ENCODE data around the gene ASCL5.
"Not testable (repeated sequence)": the region's sequence is repeated elsewhere in the genome, so short reads cannot be mapped to it uniquely, and the experiment has no call there.

Gene ASCL5, protein sequence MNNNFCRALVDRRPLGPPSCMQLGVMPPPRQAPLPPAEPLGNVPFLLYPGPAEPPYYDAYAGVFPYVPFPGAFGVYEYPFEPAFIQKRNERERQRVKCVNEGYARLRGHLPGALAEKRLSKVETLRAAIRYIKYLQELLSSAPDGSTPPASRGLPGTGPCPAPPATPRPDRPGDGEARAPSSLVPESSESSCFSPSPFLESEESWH

DNA sequence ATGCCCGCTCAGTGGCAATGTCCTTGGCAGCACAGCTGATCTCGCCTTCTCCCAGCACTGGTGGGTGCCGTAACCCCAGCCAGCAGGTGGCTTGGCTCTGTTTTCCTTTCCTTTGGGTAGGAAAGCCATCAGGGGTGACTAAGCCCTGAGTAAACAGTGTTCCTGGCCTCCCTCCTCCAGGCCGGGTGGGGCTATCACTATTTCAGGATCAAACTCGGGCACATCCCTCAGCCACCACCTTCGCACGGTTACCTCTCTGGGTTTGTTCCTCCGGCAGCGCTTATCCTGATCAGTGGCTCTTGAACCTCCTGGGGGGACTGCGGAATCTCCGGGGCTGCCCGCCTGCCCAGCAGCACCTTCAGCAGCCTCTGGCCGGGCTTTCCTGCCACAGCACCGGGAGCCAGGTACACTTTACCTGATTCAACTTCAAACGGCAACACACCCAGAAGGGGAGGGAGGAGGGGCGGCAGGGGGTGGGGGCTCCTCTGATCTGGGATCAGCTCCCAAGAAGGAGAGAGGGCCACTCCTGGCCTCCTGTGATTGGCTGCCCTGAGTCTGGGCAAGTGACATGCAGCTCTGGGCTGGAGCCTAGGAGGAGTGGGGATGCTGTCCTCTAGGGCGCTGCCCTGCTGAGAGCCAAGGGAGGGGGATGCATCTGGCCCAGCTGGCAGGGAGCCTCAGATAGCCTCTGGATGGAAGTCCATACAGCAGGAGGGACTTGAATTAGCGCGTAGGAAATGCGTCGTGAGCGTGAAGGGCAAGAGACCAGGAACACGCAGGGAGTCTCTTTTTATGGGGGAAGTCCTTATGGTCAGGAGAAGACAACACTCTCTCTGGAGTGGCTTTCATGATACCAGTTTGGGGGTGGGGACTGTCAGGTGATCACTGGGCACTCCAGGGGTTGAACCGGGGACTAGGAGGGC, at the start of gene ASCL5:
Gene ASCL5, minus strand, starts transcription at position 353 of the 923 bp plus-strand sequence. CDS start 11,812 bp downstream, outside the sequence.
- no peak for DNase-seq (ENCODE audit: low spot score)

GRCh38 chr1:201175820-201176500, 49.0 kb upstream of the ASCL5 start:
- no peak for DNase-seq (ENCODE audit: low spot score)

DNA sequence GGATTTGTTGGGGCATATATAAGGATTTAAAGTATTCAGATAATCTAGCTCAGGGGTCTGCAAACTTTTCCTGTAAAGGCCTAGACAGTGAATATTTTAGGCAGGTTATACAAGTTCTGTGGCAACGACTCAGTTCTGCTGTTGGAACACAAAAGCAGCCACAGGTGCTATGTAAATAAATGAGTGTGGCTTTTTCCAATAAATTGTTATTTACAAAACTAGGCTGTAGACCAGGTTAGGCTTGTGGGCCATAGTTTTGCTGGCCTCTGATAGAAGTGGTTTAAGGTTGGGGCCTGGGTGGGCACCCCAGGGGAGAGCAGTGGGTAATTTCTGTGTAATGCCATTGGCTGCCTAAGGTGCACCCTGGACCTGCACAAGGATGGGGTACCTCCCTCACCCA, 46.8 kb upstream of the ASCL5 start:
- DNase-seq (ENCODE audit: low spot score), result no peak

GRCh38 chr1:201172999-201173610, 46.1 kb upstream of the ASCL5 start:
- DNase-seq (ENCODE audit: low spot score), result no peak

DNA sequence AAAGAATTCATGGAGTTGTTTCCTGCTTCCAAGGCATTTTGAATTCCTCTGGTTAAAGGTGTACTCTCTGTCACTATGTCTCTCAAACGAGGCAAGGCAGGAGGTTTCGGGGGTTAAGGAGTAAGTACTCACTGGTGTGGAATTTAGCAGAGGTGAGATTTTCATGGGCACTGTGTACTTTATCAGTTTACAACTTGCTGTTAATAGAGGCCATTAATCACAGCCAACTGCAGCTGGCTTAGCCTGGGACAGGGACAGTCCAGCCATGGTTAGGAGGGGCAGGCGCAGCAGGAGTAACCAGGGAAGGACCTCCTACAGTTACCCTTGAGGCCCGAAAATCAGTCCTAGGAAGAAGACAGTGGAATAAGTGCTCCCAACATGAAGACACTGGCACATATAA, 45.3 kb upstream of the ASCL5 start:
- DNase-seq (ENCODE audit: low spot score), result no peak

DNA sequence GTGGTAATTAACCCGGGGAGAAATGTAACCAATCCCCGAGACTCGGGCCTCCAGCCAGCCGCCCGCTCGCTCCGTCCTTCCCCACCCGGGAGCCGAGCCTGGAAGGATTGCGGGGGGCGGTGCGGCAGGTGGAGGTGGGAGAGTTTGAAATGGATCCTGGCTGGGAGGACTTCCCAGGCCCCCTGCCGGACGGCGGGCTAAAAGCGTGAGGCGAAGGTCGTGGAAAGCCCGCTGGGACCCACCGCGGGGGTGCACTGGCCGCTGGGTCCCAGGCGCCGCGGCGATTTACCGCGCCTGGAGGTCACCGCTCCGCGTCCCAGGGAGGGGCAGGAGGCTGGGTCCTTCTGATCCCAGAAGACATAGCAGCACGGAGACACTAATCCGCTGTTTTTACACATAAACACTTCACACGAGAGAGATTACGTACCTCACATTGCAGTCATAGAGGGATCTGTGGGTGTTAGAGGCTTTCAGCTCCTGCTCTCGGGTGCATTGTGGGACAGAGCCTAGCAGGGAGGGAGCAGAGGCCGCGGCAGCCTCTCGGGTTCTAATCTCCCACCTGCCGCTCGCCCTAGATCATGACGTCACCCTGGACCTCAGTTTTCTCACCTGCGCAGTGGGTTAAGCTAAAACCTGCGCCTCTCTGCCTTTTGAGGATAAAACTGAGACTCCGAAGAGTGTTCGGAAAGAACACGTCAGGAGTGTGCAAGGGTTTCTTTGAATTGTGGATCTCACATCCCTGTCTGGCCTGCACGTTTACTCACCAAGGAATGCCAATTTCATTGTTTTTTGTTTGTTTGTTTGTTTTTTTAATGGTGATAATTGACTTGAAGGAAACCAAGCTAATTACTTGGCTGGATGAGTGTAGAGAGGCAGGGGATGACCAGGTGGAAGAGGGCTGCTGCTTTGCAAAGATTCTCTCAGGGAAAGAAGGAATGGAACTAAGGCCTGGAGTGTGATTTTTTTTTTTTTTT, 44.4 kb upstream of the ASCL5 start:
- DNase-seq (ENCODE audit: low spot score), result peak; percentile 21

DNA sequence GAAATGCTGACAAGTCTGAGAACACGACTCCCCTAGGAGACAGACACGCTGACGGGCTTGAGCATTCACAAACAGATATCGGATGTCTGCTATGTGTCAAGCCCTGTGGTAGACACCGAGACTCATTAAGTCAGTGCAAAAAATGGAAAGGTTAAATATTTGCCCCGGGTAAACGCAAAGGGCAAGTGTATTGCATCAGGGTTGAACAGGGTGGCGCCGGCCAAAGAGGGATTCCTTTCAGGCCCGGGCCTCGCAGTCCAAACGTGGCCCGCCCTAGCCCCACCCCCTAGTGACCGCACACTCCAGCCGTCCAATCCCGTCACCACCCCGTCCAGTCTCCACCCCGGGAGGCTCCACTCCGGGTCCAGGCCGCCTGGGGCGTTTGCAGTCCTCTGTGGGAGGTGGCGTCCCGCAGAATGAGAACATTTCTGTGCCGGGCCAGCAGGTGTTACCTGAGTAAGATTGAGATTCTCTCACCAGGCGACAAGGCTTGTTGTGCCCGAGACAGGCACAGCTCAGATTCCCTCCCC, 43.6 kb upstream of the ASCL5 start:
- DNase-seq (ENCODE audit: low spot score), result peak; percentile 76

GRCh38 chr1:201169971-201170532, 43.1 kb upstream of the ASCL5 start:
- no peak for DNase-seq (ENCODE audit: low spot score)

GRCh38 chr1:201169203-201169602, 42.2 kb upstream of the ASCL5 start:
- no peak for DNase-seq (ENCODE audit: low spot score)

DNA sequence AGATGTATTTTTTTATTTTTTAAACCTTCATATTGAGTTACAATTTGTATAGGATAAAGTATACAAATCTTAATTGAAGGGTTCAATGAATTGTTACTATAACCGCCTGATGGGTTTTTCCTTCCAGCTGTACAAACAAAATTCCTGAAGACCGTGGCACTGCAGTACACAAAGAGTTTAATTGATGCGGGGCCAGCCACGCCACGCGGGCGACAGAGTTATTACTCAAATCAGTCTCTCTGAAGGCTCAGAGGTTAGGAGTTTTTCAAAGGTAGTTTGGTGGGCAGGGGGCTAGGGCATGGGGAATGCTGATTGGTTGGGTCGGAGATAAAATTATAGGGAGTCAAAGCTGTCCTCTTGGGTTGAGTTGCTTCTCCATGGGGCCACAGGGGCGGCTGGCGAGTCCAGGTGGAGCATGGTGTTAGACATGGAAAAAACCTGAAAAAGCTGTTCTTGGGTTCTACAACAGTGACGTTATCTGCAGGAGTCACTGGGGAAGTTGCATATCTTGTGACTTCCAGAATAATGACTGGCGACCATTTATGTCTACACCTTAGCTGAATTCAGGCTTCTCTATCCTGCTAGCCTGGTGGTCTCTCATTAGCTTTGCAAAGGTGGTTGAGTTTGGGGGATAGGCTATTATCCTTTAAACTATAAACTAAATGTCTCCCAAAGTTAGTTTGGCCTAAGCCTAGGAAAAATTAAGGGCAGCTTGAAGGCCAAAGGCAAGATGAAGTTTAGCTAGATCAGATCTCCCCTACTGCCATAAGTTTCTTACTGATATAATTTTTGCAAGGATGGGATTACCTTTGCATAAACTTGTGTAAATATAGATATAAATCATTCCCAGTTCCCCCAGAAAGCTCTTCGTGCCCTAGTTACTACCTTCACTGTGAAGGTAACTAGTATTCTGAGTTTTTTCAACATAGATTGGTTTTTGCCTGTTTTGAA, 40.3 kb upstream of the ASCL5 start:
- DNase-seq (ENCODE audit: low spot score), result no peak

- no peak for DNase-seq (ENCODE audit: low spot score)
Measured at GRCh38 chr1:201164645-201165044, 37.7 kb upstream of the ASCL5 start.

DNA sequence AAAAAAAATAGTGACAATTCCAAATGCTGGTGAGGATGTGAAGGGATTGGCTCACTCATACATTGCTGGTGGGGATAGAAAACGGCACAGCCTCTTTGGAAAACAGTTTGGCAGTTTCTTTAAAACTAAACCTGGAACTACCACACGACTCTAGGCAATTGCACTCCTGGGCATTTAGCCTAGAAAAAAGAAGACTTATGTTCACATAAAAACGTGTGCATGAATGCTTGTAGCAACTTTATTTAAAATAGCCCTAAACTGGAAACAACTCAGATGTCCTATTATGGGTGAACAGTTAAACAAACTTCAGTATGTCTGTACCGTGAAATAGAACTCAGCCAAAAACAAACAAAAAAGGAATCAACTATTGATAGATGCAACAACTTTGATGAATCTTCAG, 36.7 kb upstream of the ASCL5 start:
- no peak for DNase-seq (ENCODE audit: low spot score)

GRCh38 chr1:201163036-201163435, 36.1 kb upstream of the ASCL5 start:
- not testable (repeated sequence) for DNase-seq (ENCODE audit: low spot score)

GRCh38 chr1:201157949-201158348, 31.0 kb upstream of the ASCL5 start:
- DNase-seq (ENCODE audit: low spot score), result no peak

DNA sequence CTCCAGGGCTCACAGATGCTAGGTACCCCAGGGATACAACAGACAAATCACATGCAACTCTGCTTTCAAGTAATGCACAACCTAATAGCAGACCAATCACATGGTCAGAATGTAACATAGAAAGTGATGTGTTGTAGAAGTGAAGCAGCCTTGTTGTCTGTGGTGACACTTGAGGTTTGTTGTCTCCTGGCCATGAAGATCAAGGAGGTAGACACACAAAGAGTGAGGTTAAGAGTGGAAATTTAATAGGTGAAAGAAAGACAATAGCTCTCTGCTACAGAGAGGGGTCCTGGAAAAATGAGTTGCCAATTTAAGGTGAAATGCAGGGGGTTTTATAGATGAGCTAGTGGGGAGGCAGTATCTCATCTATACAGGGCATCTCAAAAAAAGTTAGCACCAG, 29.8 kb upstream of the ASCL5 start:
- no peak for DNase-seq (ENCODE audit: low spot score)

- DNase-seq (ENCODE audit: low spot score), result no peak
Measured at GRCh38 chr1:201156346-201156745, 29.4 kb upstream of the ASCL5 start.

DNA sequence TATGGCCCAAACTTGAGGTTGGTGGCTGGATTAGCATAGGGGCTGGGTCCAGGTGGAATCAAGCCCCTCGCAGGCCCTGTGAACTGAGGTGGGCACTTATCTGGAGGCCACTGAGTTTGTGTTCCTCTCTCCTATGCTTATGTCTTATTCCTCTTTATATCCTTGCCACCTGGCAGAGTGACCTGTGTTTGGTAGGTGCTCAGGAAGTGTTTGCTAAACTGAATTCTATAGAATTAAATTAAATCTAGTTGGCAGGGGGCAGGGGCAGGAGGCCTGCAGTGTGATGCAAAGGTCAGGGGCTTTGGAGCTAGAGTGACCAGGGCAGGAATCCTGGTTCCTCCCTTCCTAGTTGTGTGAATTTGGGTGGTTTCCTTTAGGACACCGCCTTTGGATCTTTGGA, 28.4 kb upstream of the ASCL5 start:
- DNase-seq (ENCODE audit: low spot score), result no peak

- DNase-seq (ENCODE audit: low spot score), result peak; percentile 98
Measured at GRCh38 chr1:201154389-201155165, 27.6 kb upstream of the ASCL5 start, which contains the start of gene TMEM9. TSS of gene TMEM9 (minus strand) at chr1:201154474. CDS start at chr1:201153923, 551 bp downstream.
